Lung (tissue), 12 donors: ENCODE data around the gene NLN. TPM values are rescaled to one million over a fixed set of nuclear protein-coding genes. Genes with fewer than 3 reads are reported as not detected.
"Not testable (repeated sequence)": the region's sequence is repeated elsewhere in the genome, so short reads cannot be mapped to it uniquely, and the experiment has no call there.

Source experiments
- ATAC-seq: fragments of 200-7000 bp; cut with Tn5 transposase; one replicate; pipeline ENCODE4 v1.9.1; 2020; ENCODE audit warnings: moderate number of reproducible peaks; ENCODE audit not compliant: insufficient read depth, low FRiP score
- DNase-seq, 3 donors: peaks; one replicate each; pipeline ENCODE4 v3.0.0-alpha.2; 2013 to 2017
- H3K27ac ChIP-seq, 2 donors: one replicate each; pipeline ENCODE4 v1.5.1; 2013; ENCODE audit warnings: mild to moderate bottlenecking in 2 of 2, moderate library complexity in 2 of 2, control low read depth in 1 of 2, inconsistent platforms in 1 of 2, low read depth in 1 of 2, low read length in 1 of 2
- H3K27me3 ChIP-seq, 3 donors: one replicate each; pipeline ENCODE4 v1.5.1; 2013; ENCODE audit warnings: low read length in 2 of 3; ENCODE audit not compliant: control insufficient read depth in 3 of 3, insufficient read depth in 3 of 3
- H3K36me3 ChIP-seq, 4 donors: one replicate each; pipeline ENCODE4 v1.5.1; 2013; ENCODE audit warnings: low read length in 4 of 4, mild to moderate bottlenecking in 1 of 4, moderate library complexity in 1 of 4; ENCODE audit not compliant: control insufficient read depth in 4 of 4, insufficient read depth in 4 of 4
- H3K4me1 ChIP-seq, 5 donors: one replicate each; pipeline ENCODE4 v1.5.1; 2013; ENCODE audit warnings: low read length in 5 of 5, mild to moderate bottlenecking in 2 of 5, moderate library complexity in 1 of 5; ENCODE audit not compliant: control insufficient read depth in 5 of 5, insufficient read depth in 5 of 5
- H3K4me3 ChIP-seq: one replicate; pipeline ENCODE4 v1.5.1; 2013; ENCODE audit warnings: mild to moderate bottlenecking, control low read depth, moderate library complexity
- H3K9ac ChIP-seq, 2 donors: one replicate each; pipeline ENCODE4 v1.5.1; 2013; ENCODE audit warnings: low read length in 2 of 2, control low read depth in 1 of 2; ENCODE audit not compliant: insufficient read depth in 1 of 2
- H3K9me3 ChIP-seq, 4 donors: one replicate each; pipeline ENCODE4 v1.5.1; 2013; ENCODE audit warnings: low read length in 3 of 4, mild to moderate bottlenecking in 1 of 4, moderate library complexity in 1 of 4; ENCODE audit not compliant: control insufficient read depth in 4 of 4, insufficient read depth in 3 of 4
- CTCF ChIP-seq: IDR thresholded peaks from 2 replicates; pipeline ENCODE4 v1.5.1; 2012; ENCODE audit warnings: mild to moderate bottlenecking; ENCODE audit errors: control extremely low read depth, extremely low read depth
- WGBS, 2 donors: extraction: QIAGEN DNeasy Blood & Tissue Kit; methylation state at CpG; one replicate each; pipeline ENCODE4 v1.1.7; 2013; 5-methylcytosine and 5-hydroxymethylcytosine counted together
- polyA plus RNA-seq, 2 donors: library from polyadenylated mRNA; stranded (reverse); fragments of 200-250 nt; gene quantifications; one replicate each; pipeline ENCODE4 v1.2.1, GENCODE V29; 2013
- total RNA-seq, 2 donors: library from RNA; depleted of rRNA in 1 of 2; stranded (reverse); fragments of >200 nt in 1 of 2; gene quantifications; one replicate each; pipeline ENCODE4 v1.2.1, GENCODE V29; 2014 to 2021
- donor health status: control.
- donor health status: control.
- donor health status: Bipolar disorder and iron deficiency.
- donor health status: healthy.
- donor health status: DM: yes; HTN: yes; CAD: no.

NLN gene
- total and polyA plus RNA-seq, 4 donors, result 2.9 to 21.3 (median 11.8) TPM

DNA sequence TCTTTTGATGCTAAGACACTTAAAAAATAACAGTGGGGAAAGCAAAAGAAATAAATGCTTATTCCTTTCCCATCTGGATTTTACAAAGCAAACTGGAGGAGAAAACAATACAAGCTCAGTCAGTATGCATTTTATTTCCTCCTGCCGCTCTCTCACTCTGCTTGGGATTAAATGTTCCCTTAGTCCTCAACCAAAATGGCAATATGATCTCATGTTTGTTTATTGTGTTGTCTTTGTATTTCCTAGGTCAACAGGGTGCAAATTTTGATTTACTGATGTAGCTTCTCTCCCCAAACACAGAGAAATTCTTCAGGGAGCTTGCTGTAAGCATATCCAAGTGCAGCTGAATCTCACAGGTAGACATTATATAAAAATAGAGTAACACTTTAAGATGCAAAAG is 112.3 kb downstream of the NLN start:
- H3K4me3 ChIP-seq, result no peak overlapping the region
- no peaks in the 10 kb centered on the region for H3K9me3 ChIP-seq
- ATAC-seq (no peak), DNase-seq (no peak)
- no peaks in the 10 kb centered on the region for H3K36me3 ChIP-seq
- no peak overlapping the region for H3K27ac ChIP-seq
- H3K9ac ChIP-seq, result no peak overlapping the region
- no peaks in the 10 kb centered on the region for H3K27me3 ChIP-seq
- 89 to 90% methylated on average over 1 of the region's 1 CpG for WGBS, 2 donors
- peaks cover 0 to 3% (median 0%) of the 10 kb centered on the region in 5 donors for H3K4me1 ChIP-seq
- no peak for TF ChIP-seq CTCF

DNA sequence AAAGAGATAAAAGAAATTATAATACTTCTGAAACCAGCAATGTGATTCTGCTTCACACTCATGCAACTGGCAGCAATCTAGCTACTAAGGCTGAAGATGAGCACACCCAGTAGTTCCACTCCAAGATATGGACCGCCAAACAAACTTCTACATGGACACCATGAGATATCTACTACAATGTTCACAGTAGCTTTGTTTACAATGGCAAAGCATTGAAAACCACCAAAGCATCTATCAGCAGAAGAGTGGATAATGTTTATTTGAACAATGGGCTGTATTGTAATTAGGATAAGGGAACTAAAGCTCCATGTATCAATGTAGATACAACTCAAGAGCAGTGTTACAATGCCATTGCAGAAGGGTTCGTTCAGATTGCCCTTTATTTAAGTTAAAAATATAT is 113.2 kb downstream of the NLN start:
- ATAC-seq (no peak), DNase-seq (no peak)
- 59 to 73% methylated on average over 2 of the region's 2 CpGs for WGBS, 2 donors
- Histone ChIP-seq H3K4me1 (peaks cover 0 to 3% (median 0%) of the 10 kb centered on the region in 5 donors), H3K9ac (no peak overlapping the region), H3K4me3 (no peak overlapping the region), H3K27me3 (no peaks in the 10 kb centered on the region), H3K9me3 (no peaks in the 10 kb centered on the region), H3K36me3 (no peaks in the 10 kb centered on the region), H3K27ac (no peak overlapping the region)
- TF ChIP-seq CTCF, result no peak

DNA sequence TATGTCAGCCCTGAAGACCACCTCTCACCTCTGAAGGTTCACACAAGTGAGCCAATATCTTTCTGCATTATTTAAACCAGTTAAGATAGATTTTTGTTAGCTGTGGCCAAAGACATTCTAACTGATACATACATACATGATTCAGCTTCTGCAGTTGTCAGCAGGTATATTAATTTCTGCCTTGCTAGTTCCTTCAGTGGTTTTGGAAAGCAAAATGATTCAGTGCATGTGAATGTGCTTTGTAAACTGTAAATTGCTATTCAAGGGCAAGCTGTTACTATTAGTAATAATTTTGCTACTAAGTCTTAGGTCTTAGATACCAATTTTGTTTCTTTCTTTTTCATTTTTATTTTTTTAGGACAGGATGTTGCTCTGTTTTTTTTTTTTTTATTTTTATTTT is 115.1 kb downstream of the NLN start:
- Histone ChIP-seq H3K9ac (no peak overlapping the region), H3K36me3 (no peaks in the 10 kb centered on the region), H3K9me3 (no peaks in the 10 kb centered on the region), H3K4me3 (no peak overlapping the region), H3K27ac (no peak overlapping the region), H3K4me1 (peaks cover 0 to 3% (median 0%) of the 10 kb centered on the region in 5 donors), H3K27me3 (no peaks in the 10 kb centered on the region)
- no peak for TF ChIP-seq CTCF
- no peak for ATAC-seq
- no peak for DNase-seq

DNA sequence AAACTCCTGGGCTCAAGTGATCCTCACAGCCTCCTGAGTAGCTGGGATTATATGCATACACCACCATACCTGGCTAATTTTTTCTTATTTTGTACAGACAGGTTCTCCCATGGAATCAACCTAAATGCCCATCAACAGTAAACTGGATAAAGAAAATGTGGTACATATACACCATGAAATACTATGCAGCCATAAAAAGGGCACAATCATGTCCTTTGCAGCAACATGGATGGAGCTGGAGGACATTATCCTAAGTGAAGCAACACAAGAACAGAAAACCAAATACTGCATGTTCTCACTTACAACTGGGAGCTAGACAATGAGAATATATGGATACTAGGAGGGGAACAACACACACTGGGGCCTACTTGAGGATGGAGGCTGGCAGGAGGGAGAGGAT is 117.2 kb downstream of the NLN start:
- ATAC-seq, H3K4me3 ChIP-seq, H3K9ac ChIP-seq, H3K4me1 ChIP-seq, H3K9me3 ChIP-seq, H3K36me3 ChIP-seq, H3K27me3 ChIP-seq, DNase-seq, H3K27ac ChIP-seq: not testable (repeated sequence)
